WTC11 (cell line): Measurements from ENCODE around the gene SKA2. TPM values are rescaled to one million over a fixed set of nuclear protein-coding genes. Genes with fewer than 3 reads are reported as not detected.
A peak's percentile ranks its signal among the peaks of the same experiment; 100 is the strongest.

Source experiments
- ATAC-seq: fragments of 200-7000 bp; cut with Tn5 transposase; 2 replicates; pipeline ENCODE4 v1.10.0; 2021; ENCODE audit warnings: mild to moderate bottlenecking, moderate library complexity
- CTCF ChIA-PET: fragments of 300-600 bp; sonication (Branson Sonifier 250); formaldehyde crosslinking; loops from one replicate; lab custom pipeline; 2021; ENCODE audit warnings: antibody characterized with exemption; lab: Charles Lee
- POLR2A ChIA-PET: fragments of 350-600 bp; sonication (Branson Sonifier 250); formaldehyde crosslinking; loops from one replicate; lab custom pipeline; 2021; ENCODE audit warnings: antibody characterized with exemption; lab: Charles Lee
- DNase-seq: peaks from one replicate; pipeline ENCODE4 v3.0.0; 2021; ENCODE audit warnings: low spot score
- H3K27ac Mint-ChIP-seq: 2 replicates; pipeline ENCODE4 v1.8.0; 2021; ENCODE audit warnings: mixed read lengths
- H3K27me3 Mint-ChIP-seq: 2 replicates; pipeline ENCODE4 v1.8.0; 2021; ENCODE audit warnings: low read depth, mild to moderate bottlenecking, moderate library complexity, mixed read lengths
- H3K36me3 Mint-ChIP-seq: 2 replicates; pipeline ENCODE4 v1.8.0; 2021; ENCODE audit warnings: mixed read lengths
- H3K4me1 Mint-ChIP-seq: 2 replicates; pipeline ENCODE4 v1.8.0; 2022; ENCODE audit warnings: mixed read lengths
- H3K4me3 Mint-ChIP-seq: 2 replicates; pipeline ENCODE4 v1.8.0; 2021; ENCODE audit warnings: mild to moderate bottlenecking, moderate library complexity, mixed read lengths
- H3K9me3 Mint-ChIP-seq: 2 replicates; pipeline ENCODE4 v1.8.0; 2021; ENCODE audit warnings: mixed read lengths
- CBFB ChIP-seq: sonication (generic); formaldehyde crosslinking; IDR thresholded peaks from 2 replicates; pipeline ENCODE4 v1.8.1; 2022; ENCODE audit warnings: mild to moderate bottlenecking, low read depth, missing genetic modification reagents
- CDX4 ChIP-seq: fragments of 250-450 bp; sonication (Bioruptor Pico); IDR thresholded peaks from 2 replicates; pipeline ENCODE4 v1.9.0; 2021; ENCODE audit warnings: moderate library complexity, mild to moderate bottlenecking, inconsistent platforms, borderline replicate concordance
- CTCF ChIP-seq: fragments of 200-600 bp; IDR thresholded peaks from 2 replicates; pipeline ENCODE4 v1.8.0; 2022; ENCODE audit warnings: antibody characterized with exemption
- E2F1 ChIP-seq: sonication (generic); formaldehyde crosslinking; IDR thresholded peaks from 2 replicates; pipeline ENCODE4 v1.8.0; 2022; ENCODE audit warnings: mild to moderate bottlenecking, missing genetic modification reagents
- E2F4 ChIP-seq: sonication (generic); formaldehyde crosslinking; IDR thresholded peaks from 2 replicates; pipeline ENCODE4 v1.8.1; 2022; ENCODE audit warnings: low read depth, mild to moderate bottlenecking, moderate library complexity, missing genetic modification reagents, borderline replicate concordance
- EMX1 ChIP-seq: fragments of 250-450 bp; sonication (Bioruptor Pico); IDR thresholded peaks from 2 replicates; pipeline ENCODE4 v1.8.0; 2021; ENCODE audit warnings: mild to moderate bottlenecking
- HMGXB4 ChIP-seq: sonication (generic); formaldehyde crosslinking; IDR thresholded peaks from 2 replicates; pipeline ENCODE4 v1.8.1; 2023; ENCODE audit warnings: mild to moderate bottlenecking, moderate library complexity, missing genetic modification reagents
- JUN ChIP-seq: sonication (generic); formaldehyde crosslinking; IDR thresholded peaks from 2 replicates; pipeline ENCODE4 v1.8.0; 2023; ENCODE audit warnings: mild to moderate bottlenecking, missing genetic modification reagents
- NR3C1 ChIP-seq: sonication (generic); formaldehyde crosslinking; conservative IDR thresholded peaks from 2 replicates; pipeline ENCODE4 v1.8.1; 2023; ENCODE audit warnings: low read depth, mild to moderate bottlenecking, missing genetic modification reagents
- SMAD4 ChIP-seq: sonication (generic); formaldehyde crosslinking; IDR thresholded peaks from 2 replicates; pipeline ENCODE4 v1.8.0; 2022; ENCODE audit warnings: mild to moderate bottlenecking, missing genetic modification reagents
- TCF7 ChIP-seq: sonication (generic); formaldehyde crosslinking; IDR thresholded peaks from 2 replicates; pipeline ENCODE4 v1.8.0; 2022; ENCODE audit warnings: mild to moderate bottlenecking, low read depth, missing genetic modification reagents, moderate library complexity
- USF1 ChIP-seq: sonication (generic); formaldehyde crosslinking; IDR thresholded peaks from 2 replicates; pipeline ENCODE4 v1.8.0; 2022; ENCODE audit warnings: mild to moderate bottlenecking, missing genetic modification reagents
- ZNF121 ChIP-seq: sonication (generic); formaldehyde crosslinking; IDR thresholded peaks from 2 replicates; pipeline ENCODE4 v1.8.0; 2023; ENCODE audit warnings: missing genetic modification reagents
- ZNF138 ChIP-seq: sonication (generic); formaldehyde crosslinking; conservative IDR thresholded peaks from 2 replicates; pipeline ENCODE4 v1.8.1; 2022; ENCODE audit warnings: mild to moderate bottlenecking, moderate library complexity, missing genetic modification reagents
- ZNF232 ChIP-seq: sonication (generic); formaldehyde crosslinking; IDR thresholded peaks from 2 replicates; pipeline ENCODE4 v1.8.0; 2022; ENCODE audit warnings: mild to moderate bottlenecking, missing genetic modification reagents
- total RNA-seq: library from RNA; stranded (reverse); gene quantifications from 3 replicates; pipeline ENCODE4 v1.2.3, GENCODE V29; 2021

The SKA2 gene
- total RNA-seq, 1 experiment from 2014 or later, result 80.0 TPM

GRCh38 chr17:59190806-59191205 lies 35.8 kb upstream of the SKA2 start (continued):
- TF ChIP-seq JUN (CRISPR knock-in tag), result no peak

- H3K4me3 Mint-ChIP-seq, result no peak overlapping the region
- H3K27me3 Mint-ChIP-seq, result no peaks in the 10 kb centered on the region
- TF ChIP-seq ZNF138 (CRISPR knock-in tag), result no peak
- no peak for TF ChIP-seq E2F4 (CRISPR knock-in tag)
- TF ChIP-seq TCF7 (CRISPR knock-in tag), result no peak
- TF ChIP-seq CTCF, result no peak
- no peak for TF ChIP-seq E2F1 (CRISPR knock-in tag)
- no peak for TF ChIP-seq CDX4 (CRISPR knock-in tag)
- no peak for TF ChIP-seq ZNF232
- no peak overlapping the region for H3K27ac Mint-ChIP-seq
- no peak for ATAC-seq
- peaks cover 45% of the 10 kb centered on the region for H3K36me3 Mint-ChIP-seq
- no peaks in the 10 kb centered on the region for H3K4me1 Mint-ChIP-seq
- ChIA-PET POLR2A (no interaction called here), CTCF (no interaction called here)
- H3K9me3 Mint-ChIP-seq, result no peaks in the 10 kb centered on the region
- no peak for DNase-seq
These were observed 31.9 kb upstream of the SKA2 start for GRCh38 chr17:59186850-59187249.

GRCh38 chr17:59185997-59186396 lies 31.0 kb upstream of the SKA2 start:
- ATAC-seq (no peak), DNase-seq (no peak)
- Mint-ChIP-seq H3K27ac (no peak overlapping the region), H3K9me3 (no peaks in the 10 kb centered on the region), H3K4me1 (no peaks in the 10 kb centered on the region), H3K36me3 (peaks cover 39% of the 10 kb centered on the region)
- CTCF ChIA-PET, result no interaction called here
- TF ChIP-seq EMX1, result no peak
- TF ChIP-seq ZNF121, result 0 out of 2 replicates have a peak, but pooled peaks have one; percentile 35
- TF ChIP-seq, all 79 proteins: peak for 1
- no peaks in the 10 kb centered on the region for H3K27me3 Mint-ChIP-seq
- POLR2A ChIA-PET, result interaction anchor here (0.6 to 0.7 kb wide), 2 partner anchors 35 to 433 kb away, joined by 4 read pairs; no protein-coding TSS in a partner anchor
- H3K4me3 Mint-ChIP-seq, result no peak overlapping the region

GRCh38 chr17:59181481-59181880 lies 26.5 kb upstream of the SKA2 start:
- Mint-ChIP-seq H3K36me3 (peaks cover 26% of the 10 kb centered on the region), H3K4me1 (peaks cover 4% of the 10 kb centered on the region), H3K27me3 (no peaks in the 10 kb centered on the region), H3K9me3 (no peaks in the 10 kb centered on the region), H3K4me3 (no peak overlapping the region), H3K27ac (no peak overlapping the region)
- no peak for DNase-seq
- CTCF ChIA-PET, result no interaction called here
- POLR2A ChIA-PET, result no interaction called here
- no peak for TF ChIP-seq HMGXB4 (CRISPR knock-in tag)
- no peak for TF ChIP-seq CBFB (CRISPR knock-in tag)
- TF ChIP-seq CDX4 (CRISPR knock-in tag), result no peak
- TF ChIP-seq TCF7 (CRISPR knock-in tag), result no peak
- TF ChIP-seq NR3C1 (CRISPR knock-in tag), result no peak
- TF ChIP-seq USF1 (CRISPR knock-in tag), result no peak
- TF ChIP-seq SMAD4 (CRISPR knock-in tag), result no peak
- ATAC-seq, result no peak
